GM13976 (cell line): ENCODE measurements around the gene SLC9A5.

ENCODE experiments used
- DNase-seq: peaks from one replicate; pipeline ENCODE4 v3.0.0; 2012; ENCODE audit warnings: low spot score
- in situ Hi-C: fragments of 300-500 bp; cut with MboI; formaldehyde crosslinking; loops from one replicate; pipeline ENCODE4 v1.12.0; 2022; ENCODE audit warnings: low sequenced_read_pairs, mixed read lengths, inconsistent platforms; ENCODE audit not compliant: unreplicated experiment
- TF ChIP-seq, protein P1 (sequence below): IDR thresholded peaks from 2 replicates; pipeline ENCODE4 v1.5.1; 2012; ENCODE audit warnings: borderline replicate concordance, mild to moderate bottlenecking; ENCODE audit not compliant: insufficient read depth; ENCODE audit errors: extremely low read depth, missing control alignments, control extremely low read depth

SLC9A5 gene

DNA sequence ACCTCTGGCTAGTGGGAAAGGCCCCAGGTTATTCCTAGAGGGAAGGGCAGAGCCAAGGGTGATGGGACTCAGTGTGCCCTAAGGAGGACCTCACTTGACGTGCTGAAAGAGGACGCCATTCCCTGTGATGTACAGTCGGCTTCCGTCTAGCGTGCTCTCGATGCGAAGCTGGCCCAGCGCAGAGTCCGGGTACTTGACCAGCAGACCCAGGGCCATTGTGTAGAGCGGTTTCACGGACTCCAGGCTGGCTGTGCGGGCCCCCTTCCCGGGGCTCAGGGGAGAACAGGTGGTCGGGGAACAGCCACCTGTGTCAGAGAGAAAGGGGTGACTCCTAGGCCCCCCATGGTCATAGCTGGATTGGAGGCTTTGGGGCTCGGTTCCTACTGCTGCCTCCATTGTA, 50.5 kb downstream of the SLC9A5 start:
- in situ Hi-C loops: no loop called here
- TF ChIP-seq, protein P1, sequence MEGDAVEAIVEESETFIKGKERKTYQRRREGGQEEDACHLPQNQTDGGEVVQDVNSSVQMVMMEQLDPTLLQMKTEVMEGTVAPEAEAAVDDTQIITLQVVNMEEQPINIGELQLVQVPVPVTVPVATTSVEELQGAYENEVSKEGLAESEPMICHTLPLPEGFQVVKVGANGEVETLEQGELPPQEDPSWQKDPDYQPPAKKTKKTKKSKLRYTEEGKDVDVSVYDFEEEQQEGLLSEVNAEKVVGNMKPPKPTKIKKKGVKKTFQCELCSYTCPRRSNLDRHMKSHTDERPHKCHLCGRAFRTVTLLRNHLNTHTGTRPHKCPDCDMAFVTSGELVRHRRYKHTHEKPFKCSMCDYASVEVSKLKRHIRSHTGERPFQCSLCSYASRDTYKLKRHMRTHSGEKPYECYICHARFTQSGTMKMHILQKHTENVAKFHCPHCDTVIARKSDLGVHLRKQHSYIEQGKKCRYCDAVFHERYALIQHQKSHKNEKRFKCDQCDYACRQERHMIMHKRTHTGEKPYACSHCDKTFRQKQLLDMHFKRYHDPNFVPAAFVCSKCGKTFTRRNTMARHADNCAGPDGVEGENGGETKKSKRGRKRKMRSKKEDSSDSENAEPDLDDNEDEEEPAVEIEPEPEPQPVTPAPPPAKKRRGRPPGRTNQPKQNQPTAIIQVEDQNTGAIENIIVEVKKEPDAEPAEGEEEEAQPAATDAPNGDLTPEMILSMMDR: no peak
- peak; percentile 13 for DNase-seq

DNA sequence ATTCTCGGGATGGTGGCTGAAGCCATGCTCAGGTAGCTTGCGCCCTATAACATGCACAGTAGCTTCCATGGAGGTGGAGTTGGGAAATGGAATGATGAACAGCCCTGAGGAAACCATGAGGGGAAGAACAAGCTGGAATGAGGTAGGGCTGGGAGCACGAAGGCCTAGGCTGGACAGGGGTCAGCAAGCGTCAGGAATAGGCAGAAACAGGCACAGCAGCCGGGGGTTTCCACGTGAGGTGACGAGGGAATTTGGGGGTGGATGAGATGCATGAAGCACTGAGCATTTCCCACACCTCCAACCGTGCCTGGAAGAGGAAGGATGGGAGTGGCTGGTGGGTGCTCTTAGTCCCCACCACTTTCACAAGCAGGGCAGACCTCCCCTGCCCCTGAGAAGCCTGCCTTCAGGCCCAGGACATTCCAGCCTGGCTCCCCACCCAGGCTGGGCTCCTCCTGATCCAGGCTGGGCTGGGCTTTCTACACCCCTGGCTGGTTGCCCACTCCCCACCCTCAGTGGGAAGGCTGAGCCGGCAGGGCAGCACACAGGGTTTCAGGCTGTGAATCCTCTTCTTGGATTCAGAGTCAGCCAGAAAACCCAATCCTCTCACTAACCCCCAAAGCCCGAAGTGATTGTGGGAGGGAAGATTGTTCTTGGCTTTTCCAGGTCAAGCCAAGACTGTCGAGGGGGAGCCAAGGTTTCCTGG, 52.5 kb downstream of the SLC9A5 start:
- TF ChIP-seq, protein P1: no peak
- in situ Hi-C loops: no loop called here
- peak; percentile 22 for DNase-seq

DNA sequence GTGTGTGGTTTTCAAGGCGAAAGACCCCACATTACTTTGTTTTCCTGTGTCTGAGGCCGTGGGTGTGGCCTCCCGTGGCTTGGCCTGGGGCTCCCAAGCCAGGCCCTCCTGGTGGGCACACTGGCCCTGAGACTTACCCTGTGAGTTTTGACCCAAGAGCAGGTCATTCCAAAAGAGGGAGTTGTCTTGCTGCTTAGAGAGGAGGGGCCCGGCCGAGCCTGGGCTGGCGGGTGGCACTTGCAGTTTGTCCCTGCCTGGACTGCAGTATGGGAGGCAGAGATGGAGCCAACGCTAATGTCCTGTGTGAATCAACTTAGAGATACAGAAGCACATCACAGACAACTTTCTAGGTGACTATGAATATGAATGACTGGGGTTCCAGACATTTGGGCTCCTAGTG, 53.3 kb downstream of the SLC9A5 start:
- in situ Hi-C loops: no loop called here
- peak; percentile 21 for DNase-seq
- TF ChIP-seq, protein P1: no peak

- TF ChIP-seq, protein P1: no peak
- in situ Hi-C loops: no loop called here
- peak; percentile 24 for DNase-seq
Observed at GRCh38 chr16:67302970-67303369, 54.2 kb downstream of the SLC9A5 start.

- TF ChIP-seq, protein P1: no peak
- in situ Hi-C loops: no loop called here
- no peak for DNase-seq
Observed at GRCh38 chr16:67304020-67304419, 55.2 kb downstream of the SLC9A5 start.

GRCh38 chr16:67305216-67306071, 56.7 kb downstream of the SLC9A5 start:
- TF ChIP-seq, protein P1: no peak
- DNase-seq: no peak
- in situ Hi-C loops: no loop called here
